H1 (cell line): ENCODE data around the gene RAB36. TPM values are rescaled to one million over a fixed set of nuclear protein-coding genes. Genes with fewer than 3 reads are reported as not detected.
A peak's percentile ranks its signal among the peaks of the same experiment; 100 is the strongest.

Source experiments
- CTCF ChIA-PET: fragments of 300-600 bp; sonication (Branson Sonifier 250); formaldehyde crosslinking; loops from one replicate; lab custom pipeline; 2021; ENCODE audit not compliant: partially characterized antibody; lab: Charles Lee
- POLR2A ChIA-PET: fragments of 300-600 bp; sonication (Branson Sonifier 250); formaldehyde crosslinking; loops from one replicate; lab custom pipeline; 2021; ENCODE audit warnings: inconsistent platforms; ENCODE audit not compliant: partially characterized antibody; lab: Charles Lee
- DNase-seq, 2 experiments: peaks; one replicate each; pipeline versions ENCODE4 v3.0.0 to v3.0.0-alpha.2; 2010 to 2022; ENCODE audit warnings: low spot score in 2 of 2, low read depth in 1 of 2, mixed read lengths in 1 of 2
- FAIRE-seq: peaks from 2 replicates; lab custom pipeline; 2011; peaks lifted over from hg19 to GRCh38; lab: Jason Lieb, UNC
- H2AFZ ChIP-seq: 2 replicates; pipeline ENCODE4 v1.8.1; 2012; ENCODE audit warnings: low read length, inconsistent platforms
- H2AK5ac ChIP-seq: 2 replicates; pipeline ENCODE4 v1.6.1; 2013; ENCODE audit warnings: low read depth, low read length
- H2BK120ac ChIP-seq: replicated peaks from 2 replicates; pipeline ENCODE3; 2013; ENCODE audit warnings: low read depth, low read length, inconsistent platforms
- H2BK12ac ChIP-seq: 2 replicates; pipeline ENCODE4 v1.6.1; 2013; ENCODE audit warnings: low read depth, low read length
- H2BK15ac ChIP-seq: 2 replicates; pipeline ENCODE4 v1.6.1; 2013; ENCODE audit warnings: low read length
- H2BK20ac ChIP-seq: 2 replicates; pipeline ENCODE4 v1.6.1; 2013; ENCODE audit warnings: low read length
- H2BK5ac ChIP-seq: 2 replicates; pipeline ENCODE4 v1.6.1; 2013; ENCODE audit warnings: low read depth, low read length
- H3K14ac ChIP-seq: 2 replicates; pipeline ENCODE4 v1.6.1; 2013; ENCODE audit warnings: inconsistent platforms; ENCODE audit not compliant: insufficient read length
- H3K18ac ChIP-seq: 2 replicates; pipeline ENCODE4 v1.6.1; 2013; ENCODE audit warnings: low read length; ENCODE audit errors: extremely low read depth
- H3K23ac ChIP-seq: 2 replicates; pipeline ENCODE4 v1.6.1; 2013; ENCODE audit warnings: inconsistent platforms; ENCODE audit not compliant: insufficient read length
- H3K23me2 ChIP-seq: 2 replicates; pipeline ENCODE4 v1.6.1; 2013; ENCODE audit warnings: low read depth, low read length
- H3K27ac ChIP-seq: 2 replicates; pipeline ENCODE4 v1.6.1; 2011; ENCODE audit warnings: low read depth, low read length, inconsistent platforms
- H3K27me3 ChIP-seq, 4 experiments: replicated peaks in 1 of 4; 1 replicate in 1 of 4; 2 replicates in 3 of 4; pipeline versions ENCODE4 v1.6.1 to v1.8.1; 2011 to 2013; ENCODE audit warnings: low read length in 3 of 4, mild to moderate bottlenecking in 3 of 4, inconsistent platforms in 2 of 4, mixed read lengths in 2 of 4, moderate library complexity in 1 of 4; ENCODE audit not compliant: control insufficient read depth in 3 of 4, insufficient read depth in 3 of 4; ENCODE audit errors: extremely low read depth in 1 of 4
- H3K36me3 ChIP-seq, 4 experiments: 2 replicates each; pipeline versions ENCODE4 v1.6.1 to v1.8.1; 2011 to 2013; ENCODE audit warnings: mild to moderate bottlenecking in 4 of 4, low read length in 3 of 4, moderate library complexity in 2 of 4, control low read depth in 1 of 4, inconsistent platforms in 1 of 4; ENCODE audit not compliant: insufficient read depth in 4 of 4, control insufficient read depth in 2 of 4
- H3K4ac ChIP-seq: replicated peaks from 2 replicates; pipeline ENCODE3; 2013; ENCODE audit warnings: low read length, low read depth, mixed read lengths, inconsistent platforms; ENCODE audit not compliant: insufficient read length
- H3K4me1 ChIP-seq, 4 experiments: replicated peaks in 1 of 4; 1 replicate in 1 of 4; 2 replicates in 3 of 4; pipeline versions ENCODE4 v1.6.1 to v1.8.1; 2011 to 2013; ENCODE audit warnings: low read length in 3 of 4, inconsistent platforms in 2 of 4, mixed read lengths in 1 of 4; ENCODE audit not compliant: insufficient read depth in 4 of 4, control insufficient read depth in 3 of 4
- H3K4me2 ChIP-seq, 2 experiments: 2 replicates each; pipeline versions ENCODE4 v1.6.1 to v1.8.1; 2011 to 2013; ENCODE audit warnings: low read depth in 2 of 2, low read length in 2 of 2, control low read depth in 1 of 2, inconsistent platforms in 1 of 2, mild to moderate bottlenecking in 1 of 2; ENCODE audit not compliant: insufficient read depth in 1 of 2
- H3K4me3 ChIP-seq, 4 experiments: fragments of 200-600, 300-600 bp in 1 of 4; sonication (generic), shearing (Covaris generic), sonication (Bioruptor Twin) in 1 of 4; 2 replicates each; pipeline versions ENCODE4 v1.5.1 to v1.8.1; 2011 to 2016; ENCODE audit warnings: low read length in 4 of 4, low read depth in 3 of 4, control low read depth in 2 of 4, inconsistent platforms in 2 of 4, mild to moderate bottlenecking in 2 of 4, mixed read lengths in 1 of 4, moderate library complexity in 1 of 4; ENCODE audit not compliant: insufficient read depth in 2 of 4; ENCODE audit errors: extremely low read depth in 1 of 4
- H3K56ac ChIP-seq: replicated peaks from 2 replicates; pipeline ENCODE3; 2013; ENCODE audit warnings: low read depth, mild to moderate bottlenecking, mixed read lengths, low read length, inconsistent platforms; ENCODE audit not compliant: insufficient read length
- H3K79me1 ChIP-seq: 2 replicates; pipeline ENCODE4 v1.6.1; 2013; ENCODE audit warnings: low read depth, low read length, control low read depth
- H3K79me2 ChIP-seq, 2 experiments: 2 replicates each; pipeline versions ENCODE4 v1.6.1 to v1.8.1; 2012 to 2013; ENCODE audit warnings: low read length in 2 of 2, mild to moderate bottlenecking in 2 of 2, inconsistent platforms in 1 of 2; ENCODE audit not compliant: insufficient read depth in 2 of 2, control insufficient read depth in 1 of 2
- H3K9ac ChIP-seq, 4 experiments: replicated peaks in 1 of 4; 1 replicate in 1 of 4; 2 replicates in 3 of 4; pipeline versions ENCODE4 v1.6.1 to v1.8.1; 2011 to 2013; ENCODE audit warnings: low read depth in 3 of 4, low read length in 3 of 4, control low read depth in 2 of 4, mild to moderate bottlenecking in 2 of 4, moderate library complexity in 2 of 4, inconsistent platforms in 1 of 4; ENCODE audit errors: extremely low read depth in 1 of 4
- H3K9me3 ChIP-seq, 2 experiments: 2 replicates each; pipeline versions ENCODE4 v1.6.1 to v1.8.1; 2012 to 2013; ENCODE audit warnings: mild to moderate bottlenecking in 2 of 2, moderate library complexity in 2 of 2, control low read depth in 1 of 2, inconsistent platforms in 1 of 2, low read depth in 1 of 2, low read length in 1 of 2, mixed read lengths in 1 of 2; ENCODE audit not compliant: insufficient read depth in 2 of 2
- H4K20me1 ChIP-seq, 2 experiments: replicated peaks in 1 of 2; 2 replicates each; pipeline versions ENCODE3 to v1.8.1; 2011 to 2013; ENCODE audit warnings: inconsistent platforms in 2 of 2, low read length in 2 of 2, mild to moderate bottlenecking in 1 of 2; ENCODE audit not compliant: insufficient read depth in 2 of 2, control insufficient read depth in 1 of 2
- H4K5ac ChIP-seq: 2 replicates; pipeline ENCODE4 v1.6.1; 2013; ENCODE audit warnings: low read length, low read depth, mixed read lengths, inconsistent platforms; ENCODE audit not compliant: insufficient read length
- H4K8ac ChIP-seq: 2 replicates; pipeline ENCODE4 v1.8.0; 2013; ENCODE audit warnings: mild to moderate bottlenecking, moderate library complexity, low read length, inconsistent platforms; ENCODE audit not compliant: insufficient read depth; ENCODE audit errors: extremely low read depth
- H4K91ac ChIP-seq: replicated peaks from 2 replicates; pipeline ENCODE3; 2013; ENCODE audit warnings: low read length, mixed read lengths, inconsistent platforms; ENCODE audit not compliant: insufficient read length
- BCL11A ChIP-seq, 2 experiments: IDR thresholded peaks; one replicate each; pipeline ENCODE4 v1.6.1; 2011; ENCODE audit warnings: low read depth in 2 of 2, low read length in 2 of 2, mild to moderate bottlenecking in 2 of 2
- BRCA1 ChIP-seq: IDR thresholded peaks from 2 replicates; pipeline ENCODE4 v1.6.1; 2012; ENCODE audit warnings: low read depth, low read length, improper control_type of control experiment
- CTBP2 ChIP-seq: IDR thresholded peaks from 2 replicates; pipeline ENCODE4 v1.7.0; 2011; ENCODE audit warnings: borderline replicate concordance, mild to moderate bottlenecking, moderate library complexity, mixed read lengths, low read length; ENCODE audit not compliant: insufficient read depth, insufficient read length
- EGR1 ChIP-seq: IDR thresholded peaks from 2 replicates; pipeline ENCODE4 v1.6.1; 2011; ENCODE audit warnings: low read depth, low read length, borderline replicate concordance
- HDAC2 ChIP-seq, 2 experiments: fragments of 300-600 bp in 1 of 2; sonication (generic) in 1 of 2; IDR thresholded peaks; 2 replicates each; pipeline ENCODE4 v1.6.1; 2011 to 2012; ENCODE audit warnings: low read depth in 2 of 2, low read length in 2 of 2, mild to moderate bottlenecking in 2 of 2, moderate library complexity in 2 of 2, borderline replicate concordance in 1 of 2, inconsistent platforms in 1 of 2
- KDM1A ChIP-seq: fragments of 200-600, 300-600 bp; sonication (generic); IDR thresholded peaks from 2 replicates; pipeline ENCODE4 v1.7.1; 2016; ENCODE audit warnings: mild to moderate bottlenecking, low read length, borderline replicate concordance
- POLR2A ChIP-seq, 2 experiments: IDR thresholded peaks; 1 replicate in 1 of 2; 2 replicates in 1 of 2; pipeline ENCODE4 v1.6.1; 2011; ENCODE audit warnings: low read depth in 2 of 2, low read length in 2 of 2, mild to moderate bottlenecking in 2 of 2; ENCODE audit errors: control extremely low read depth in 1 of 2
- POU5F1 ChIP-seq: IDR thresholded peaks from 2 replicates; pipeline ENCODE4 v1.6.1; 2011; ENCODE audit warnings: low read depth, mild to moderate bottlenecking, low read length, moderate library complexity
- SP1 ChIP-seq: IDR thresholded peaks from 2 replicates; pipeline ENCODE4 v1.6.1; 2011; ENCODE audit warnings: low read depth, low read length
- SP2 ChIP-seq: IDR thresholded peaks from 2 replicates; pipeline ENCODE4 v1.6.1; 2012; ENCODE audit warnings: mild to moderate bottlenecking, low read length, inconsistent platforms
- SP4 ChIP-seq: IDR thresholded peaks from 2 replicates; pipeline ENCODE4 v1.6.1; 2012; ENCODE audit warnings: low read length, inconsistent platforms
- TAF1 ChIP-seq: IDR thresholded peaks from 2 replicates; pipeline ENCODE4 v1.6.1; 2011; ENCODE audit warnings: mild to moderate bottlenecking, low read depth, low read length
- TCF12 ChIP-seq: IDR thresholded peaks from 2 replicates; pipeline ENCODE4 v1.6.1; 2011; ENCODE audit warnings: low read depth, mild to moderate bottlenecking, low read length
- WGBS, 2 experiments: shearing (Covaris generic) in 1 of 2; methylation state at CpG; one replicate each; pipeline versions ENCODE4 v1.1.6 to v1.1.7; 2013 to 2015; ENCODE audit warnings: low lambda C conversion rate in 2 of 2, mixed read lengths in 2 of 2, inconsistent platforms in 1 of 2, low coverage in 1 of 2, missing lambda C conversion rate in 1 of 2; ENCODE audit not compliant: insufficient replicate concordance in 2 of 2, insufficient coverage in 1 of 2, insufficient read length in 1 of 2; ENCODE audit errors: extremely low coverage in 1 of 2, missing lambda C conversion rate in 1 of 2; 5-methylcytosine and 5-hydroxymethylcytosine counted together
- polyA plus RNA-seq, 7 experiments: library from polyadenylated mRNA; depleted of rRNA in 3 of 7; stranded (reverse) in 5 of 7; unstranded in 2 of 7; fragments of >200 nt in 5 of 7; fragments of 200-250 nt in 2 of 7; gene quantifications; 1 replicate in 5 of 7; 2 replicates in 1 of 7; 4 replicates in 1 of 7; pipeline versions ENCODE4 v1.2.1 to v1.2.3, GENCODE V29; 2011 to 2013; ENCODE audit warnings: missing spikeins in 2 of 7, mixed read lengths in 2 of 7
- total RNA-seq: library from RNA; stranded (reverse); fragmentation: NEBNext Ultra II Directional; extraction: Animal tissue kit (Norgen Biotek cat#: 25700); gene quantifications from 2 replicates; pipeline ENCODE4 v1.2.1, GENCODE V29; 2021
- TF ChIP-seq, protein P1 (sequence below): IDR thresholded peaks from 2 replicates; pipeline ENCODE4 v1.6.1; 2011; ENCODE audit warnings: low read depth, mild to moderate bottlenecking, low read length; ENCODE audit not compliant: insufficient read depth

Gene RAB36
- total and polyA plus RNA-seq, 2 of the 8 experiments (the other 6 are each of a cell fraction or from before 2014, with no cell fraction given): 1.0 to 1.5 TPM

DNA sequence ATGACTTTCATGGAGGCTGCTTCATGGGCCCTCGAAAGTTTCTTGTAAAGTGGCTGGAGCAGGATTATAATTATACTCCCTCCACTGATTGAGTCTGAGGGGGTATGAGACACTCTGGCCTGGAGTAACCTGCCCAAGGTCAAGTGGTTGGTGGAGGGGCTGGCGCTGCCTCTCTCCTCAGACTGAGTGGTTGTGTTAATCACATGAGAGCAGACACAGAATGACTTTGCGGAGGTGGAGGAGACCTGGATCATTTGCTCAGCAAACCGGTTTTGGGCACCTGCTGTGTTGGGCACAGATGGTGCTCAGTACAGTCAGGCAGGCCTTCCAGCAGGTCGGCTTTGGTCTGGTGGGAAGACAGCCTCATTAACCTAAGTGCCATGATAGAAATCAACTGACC, 46.9 kb downstream of the RAB36 start:
- FAIRE-seq (no peak), DNase-seq (no peak)
- H2BK120ac ChIP-seq: no peak overlapping the region
- H3K23me2 ChIP-seq: no peaks in the 10 kb centered on the region
- no peak overlapping the region for H3K18ac ChIP-seq
- no peak overlapping the region for H2BK5ac ChIP-seq
- no peaks in the 10 kb centered on the region for H3K27me3 ChIP-seq
- no peaks in the 10 kb centered on the region for H3K9me3 ChIP-seq
- H2AFZ ChIP-seq: no peak overlapping the region
- ChIA-PET CTCF (interaction anchor here (0.6 to 24.3 kb wide), 4 partner anchors 9 to 450 kb away, joined by 3 to 358 read pairs (median 5); no protein-coding TSS in a partner anchor), POLR2A (interaction anchor here (0.7 to 1.8 kb wide), 4 partner anchors 9 to 164 kb away, joined by 3 to 4 read pairs (median 3); partner anchors contain the start of gene BCR)
- H3K56ac ChIP-seq: no peak overlapping the region
- no peak overlapping the region for H4K8ac ChIP-seq
- no peak overlapping the region for H2BK20ac ChIP-seq
- peak overlapping the region; percentile 9 to 12; a peak in 1 of 4 replicates for H3K4me2 ChIP-seq
- H3K79me2 ChIP-seq: peaks cover 30 to 96% of the 10 kb centered on the region in 2 experiments
- H4K91ac ChIP-seq: no peak overlapping the region
- no peak overlapping the region for H2AK5ac ChIP-seq
- no peak overlapping the region for H3K4ac ChIP-seq
- no peaks in the 10 kb centered on the region for H3K36me3 ChIP-seq
- peaks cover 7 to 23% (median 14%) of the 10 kb centered on the region in 4 experiments; a peak in 6 of 7 replicates for H3K4me1 ChIP-seq
- no peak overlapping the region for H3K23ac ChIP-seq
- H3K14ac ChIP-seq: no peak overlapping the region
- no peak overlapping the region for H2BK12ac ChIP-seq
- WGBS, 2 experiments: 75% methylated on average over 5 of the region's 5 CpGs; no CpG with 5 or more reads in 1 of the 2 experiments
- peaks cover 33 to 49% of the 10 kb centered on the region in 2 experiments for H4K20me1 ChIP-seq
- H3K4me3 ChIP-seq: no peak overlapping the region
- peaks cover 15% of the 10 kb centered on the region for H3K79me1 ChIP-seq
- no peak overlapping the region for H4K5ac ChIP-seq
- H3K9ac ChIP-seq: no peak overlapping the region
- H3K27ac ChIP-seq: 0 out of 2 replicates have a peak overlapping the region, but pooled peaks have one; percentile 16
- H2BK15ac ChIP-seq: no peak overlapping the region
- peak; percentile 74; the same call in 1 of the 2 replicates for TF ChIP-seq TCF12
- TF ChIP-seq HDAC2 (IDR thresholded peaks at IDR 0.05; ENCODE audit: borderline replicate concordance in 1 of 2, low read depth in 2 of 2, low read length in 2 of 2): no peak
- TF ChIP-seq, protein P1, sequence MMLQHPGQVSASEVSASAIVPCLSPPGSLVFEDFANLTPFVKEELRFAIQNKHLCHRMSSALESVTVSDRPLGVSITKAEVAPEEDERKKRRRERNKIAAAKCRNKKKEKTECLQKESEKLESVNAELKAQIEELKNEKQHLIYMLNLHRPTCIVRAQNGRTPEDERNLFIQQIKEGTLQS: no peak
- TF ChIP-seq BRCA1: no peak
- peak; percentile 60 for TF ChIP-seq TAF1
- TF ChIP-seq BCL11A (IDR thresholded peaks at IDR 0.05; ENCODE audit: low read depth in 2 of 2, low read length in 2 of 2): no peak
- TF ChIP-seq SP2: no peak
- TF ChIP-seq SP1: 0 out of 2 replicates have a peak, but pooled peaks have one; percentile 17
- no peak for TF ChIP-seq KDM1A
- TF ChIP-seq CTBP2: no peak
- TF ChIP-seq SP4: no peak
- TF ChIP-seq POLR2A (IDR thresholded peaks at IDR 0.05; ENCODE audit: control extremely low read depth in 1 of 2, low read depth in 2 of 2, low read length in 2 of 2): peak in 1 of 2 experiments; percentile 45; a peak in 1 of 3 replicates
- TF ChIP-seq POU5F1: no peak
- TF ChIP-seq EGR1: no peak
